ENCODE measurements around the gene DOCK3.

DNA sequence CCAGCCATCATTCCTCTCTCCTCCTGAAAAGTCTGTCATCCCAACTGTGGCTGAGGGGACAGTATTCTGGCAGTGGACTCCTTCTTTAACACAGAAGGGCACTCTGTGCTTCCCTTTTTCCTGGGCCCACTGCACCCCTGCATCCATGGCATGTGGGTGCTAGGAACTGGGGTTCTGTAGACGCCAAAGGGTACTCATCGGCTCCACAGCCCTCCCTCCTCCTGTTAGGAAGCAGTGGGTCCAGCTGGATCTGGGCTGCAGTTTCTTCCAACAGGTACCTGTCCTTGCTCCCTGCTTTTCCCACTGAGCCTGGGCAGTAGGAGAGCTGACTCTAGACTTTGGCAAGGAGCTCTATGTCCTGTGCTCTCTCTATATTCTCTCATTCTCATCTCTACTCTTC lies 704.0 kb downstream of the DOCK3 start:
- TF ChIP-seq, protein P1, sequence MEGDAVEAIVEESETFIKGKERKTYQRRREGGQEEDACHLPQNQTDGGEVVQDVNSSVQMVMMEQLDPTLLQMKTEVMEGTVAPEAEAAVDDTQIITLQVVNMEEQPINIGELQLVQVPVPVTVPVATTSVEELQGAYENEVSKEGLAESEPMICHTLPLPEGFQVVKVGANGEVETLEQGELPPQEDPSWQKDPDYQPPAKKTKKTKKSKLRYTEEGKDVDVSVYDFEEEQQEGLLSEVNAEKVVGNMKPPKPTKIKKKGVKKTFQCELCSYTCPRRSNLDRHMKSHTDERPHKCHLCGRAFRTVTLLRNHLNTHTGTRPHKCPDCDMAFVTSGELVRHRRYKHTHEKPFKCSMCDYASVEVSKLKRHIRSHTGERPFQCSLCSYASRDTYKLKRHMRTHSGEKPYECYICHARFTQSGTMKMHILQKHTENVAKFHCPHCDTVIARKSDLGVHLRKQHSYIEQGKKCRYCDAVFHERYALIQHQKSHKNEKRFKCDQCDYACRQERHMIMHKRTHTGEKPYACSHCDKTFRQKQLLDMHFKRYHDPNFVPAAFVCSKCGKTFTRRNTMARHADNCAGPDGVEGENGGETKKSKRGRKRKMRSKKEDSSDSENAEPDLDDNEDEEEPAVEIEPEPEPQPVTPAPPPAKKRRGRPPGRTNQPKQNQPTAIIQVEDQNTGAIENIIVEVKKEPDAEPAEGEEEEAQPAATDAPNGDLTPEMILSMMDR (IDR thresholded peaks at IDR 0.05), result no peak
- no peak for TF ChIP-seq EP300 (IDR thresholded peaks at IDR 0.05)
- no peak for TF ChIP-seq POLR2AphosphoS5 (IDR thresholded peaks at IDR 0.05)
